Loucy (cell line): ENCODE measurements around the gene FOXC2.

Source experiments
- CTCF ChIP-seq: fragments of 200-600 bp; sonication (generic); conservative IDR thresholded peaks from 2 replicates; pipeline ENCODE4 v1.5.1; 2014; ENCODE audit warnings: mild to moderate bottlenecking, antibody characterized with exemption, low read length
- EZH2phosphoT487 ChIP-seq: fragments of 200-600 bp; IDR thresholded peaks from 2 replicates; pipeline ENCODE4 v1.6.1; 2018; ENCODE audit warnings: antibody characterized with exemption, mild to moderate bottlenecking, moderate library complexity, borderline replicate concordance

DNA sequence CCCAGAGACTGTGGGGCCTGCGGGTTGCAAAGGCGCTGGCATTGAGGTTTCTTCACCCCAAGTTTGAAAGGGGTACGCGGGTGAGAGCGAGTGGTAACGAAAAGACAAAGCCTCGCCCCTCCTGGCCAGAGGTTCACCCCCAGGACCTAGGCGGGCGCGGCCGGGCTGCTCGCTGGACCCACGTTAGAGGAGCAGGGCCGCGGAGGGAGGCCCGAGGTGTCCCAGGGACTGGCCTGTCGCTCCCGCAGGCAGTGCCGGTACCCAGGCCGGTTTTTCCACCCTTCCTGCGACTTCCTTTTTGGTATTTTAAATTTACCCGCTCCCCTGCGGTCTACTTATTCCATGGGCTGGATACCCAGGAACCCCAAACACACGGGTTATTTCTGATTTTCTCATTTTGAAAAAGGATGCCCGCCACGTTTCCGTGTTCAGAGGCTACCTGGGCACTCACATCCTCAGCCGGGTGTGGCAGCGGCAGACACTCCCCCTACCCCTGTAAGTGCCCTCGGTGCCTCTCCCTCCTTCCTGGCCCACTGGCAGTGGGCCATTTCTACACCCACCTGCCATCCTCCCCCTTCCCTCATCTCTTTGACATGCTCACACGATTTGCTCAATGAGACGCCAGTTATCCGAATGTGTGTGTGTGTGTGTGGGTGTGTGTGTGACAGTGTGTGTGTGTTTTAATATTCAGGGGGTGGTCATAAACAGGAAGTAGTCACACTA is 10.1 kb downstream of the FOXC2 start:
- TF ChIP-seq CTCF = no peak
- no peak for TF ChIP-seq EZH2phosphoT487
